Activated T-cell treated with anti-CD3 and anti-CD28 coated beads, Interleukin-2, amount 50 U/mL, for 1 hour (primary cell): ENCODE results near the gene CDH23.

ENCODE experiments used
- DNase-seq: peaks from one replicate; pipeline ENCODE4 v3.0.0-alpha.2; 2020

The CDH23 gene

GRCh38 chr10:71796749-71797405, 400.2 kb downstream of the CDH23 start:
- DNase-seq, result no peak

DNA sequence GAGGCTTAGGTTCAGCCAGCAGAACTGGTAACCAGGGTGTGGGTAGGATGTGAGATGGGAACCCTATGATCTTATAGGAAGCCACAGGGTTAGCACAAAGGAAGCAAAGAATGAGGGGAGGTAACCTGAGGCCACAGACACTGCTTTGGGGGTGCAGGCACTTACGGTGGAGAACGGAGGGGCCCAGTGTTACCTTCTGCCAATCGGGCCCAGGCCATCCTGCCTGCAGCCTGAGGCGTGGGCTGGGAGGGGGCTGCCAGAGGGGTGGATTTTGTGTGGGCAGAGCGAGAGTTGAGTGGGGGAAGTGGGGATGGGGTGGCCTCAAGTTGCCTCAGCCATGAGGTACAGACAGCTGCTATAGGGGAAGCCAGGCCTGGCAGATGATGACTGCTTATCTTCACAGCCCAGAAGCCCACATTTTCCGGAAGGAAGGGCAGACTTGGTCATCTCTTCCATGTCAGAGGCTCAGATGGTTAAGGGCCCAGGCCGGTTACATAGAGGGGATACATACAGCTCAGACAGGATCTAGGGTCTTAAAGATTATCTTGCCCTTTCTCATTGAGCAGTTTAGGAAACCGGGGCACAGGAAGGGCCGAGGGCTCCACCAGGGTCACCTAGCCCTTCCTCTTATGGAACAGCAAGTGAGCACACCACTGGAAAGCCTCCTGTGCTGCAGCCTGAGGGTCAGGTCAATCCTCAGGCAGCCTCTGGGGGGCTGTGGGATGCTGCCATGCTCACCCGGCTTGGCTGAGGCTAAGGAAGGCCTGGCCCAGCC, 401.0 kb downstream of the CDH23 start:
- no peak for DNase-seq

DNA sequence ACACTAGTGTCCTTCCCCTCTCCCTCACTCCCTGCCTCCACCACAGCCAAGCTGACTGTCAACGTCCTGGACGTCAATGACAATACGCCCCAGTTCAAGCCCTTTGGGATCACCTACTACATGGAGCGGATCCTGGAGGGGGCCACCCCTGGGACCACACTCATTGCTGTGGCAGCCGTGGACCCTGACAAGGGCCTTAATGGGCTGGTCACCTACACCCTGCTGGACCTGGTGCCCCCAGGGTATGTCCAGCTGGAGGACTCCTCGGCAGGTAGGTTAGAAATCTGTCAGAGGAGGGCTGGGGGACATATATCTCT, 401.5 kb downstream of the CDH23 start:
- no peak for DNase-seq

- DNase-seq, result no peak
Measured at GRCh38 chr10:71799112-71799511, 402.4 kb downstream of the CDH23 start.

- DNase-seq, result no peak
Measured at GRCh38 chr10:71799608-71800453, 403.1 kb downstream of the CDH23 start.

GRCh38 chr10:71801361-71801760, 404.6 kb downstream of the CDH23 start:
- no peak for DNase-seq

- DNase-seq, result no peak
Measured at GRCh38 chr10:71802235-71802634, 405.5 kb downstream of the CDH23 start.

DNA sequence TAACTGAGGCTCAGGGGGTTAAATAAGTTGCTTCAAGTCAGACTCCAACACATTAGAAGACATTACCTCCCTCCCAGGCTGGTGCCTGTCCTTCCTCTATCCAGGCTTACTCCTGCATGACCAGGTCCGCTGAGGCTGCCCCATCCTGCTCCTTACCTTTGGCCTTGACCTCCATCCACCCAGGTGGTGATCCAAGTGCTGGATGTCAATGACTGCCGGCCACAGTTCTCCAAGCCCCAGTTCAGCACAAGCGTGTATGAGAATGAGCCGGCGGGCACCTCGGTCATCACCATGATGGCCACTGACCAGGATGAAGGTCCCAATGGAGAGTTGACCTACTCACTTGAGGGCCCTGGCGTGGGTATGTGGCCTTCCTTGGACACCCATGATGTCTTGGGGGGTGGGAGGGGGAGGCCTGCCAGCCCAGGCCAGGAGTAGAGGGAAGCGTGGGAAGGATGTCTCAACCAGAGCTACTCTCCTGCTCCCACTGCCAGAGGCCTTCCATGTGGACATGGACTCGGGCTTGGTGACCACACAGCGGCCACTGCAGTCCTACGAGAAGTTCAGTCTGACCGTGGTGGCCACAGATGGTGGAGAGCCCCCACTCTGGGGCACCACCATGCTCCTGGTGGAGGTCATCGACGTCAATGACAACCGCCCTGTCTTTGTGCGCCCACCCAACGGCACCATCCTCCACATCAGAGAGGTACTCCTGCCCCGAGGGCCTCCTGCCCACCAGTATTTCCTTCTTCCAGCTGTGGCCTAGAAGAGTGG, 406.2 kb downstream of the CDH23 start:
- no peak for DNase-seq

GRCh38 chr10:71804077-71804476, 407.4 kb downstream of the CDH23 start:
- no peak for DNase-seq

GRCh38 chr10:71805776-71806703, 409.3 kb downstream of the CDH23 start:
- no peak for DNase-seq

DNA sequence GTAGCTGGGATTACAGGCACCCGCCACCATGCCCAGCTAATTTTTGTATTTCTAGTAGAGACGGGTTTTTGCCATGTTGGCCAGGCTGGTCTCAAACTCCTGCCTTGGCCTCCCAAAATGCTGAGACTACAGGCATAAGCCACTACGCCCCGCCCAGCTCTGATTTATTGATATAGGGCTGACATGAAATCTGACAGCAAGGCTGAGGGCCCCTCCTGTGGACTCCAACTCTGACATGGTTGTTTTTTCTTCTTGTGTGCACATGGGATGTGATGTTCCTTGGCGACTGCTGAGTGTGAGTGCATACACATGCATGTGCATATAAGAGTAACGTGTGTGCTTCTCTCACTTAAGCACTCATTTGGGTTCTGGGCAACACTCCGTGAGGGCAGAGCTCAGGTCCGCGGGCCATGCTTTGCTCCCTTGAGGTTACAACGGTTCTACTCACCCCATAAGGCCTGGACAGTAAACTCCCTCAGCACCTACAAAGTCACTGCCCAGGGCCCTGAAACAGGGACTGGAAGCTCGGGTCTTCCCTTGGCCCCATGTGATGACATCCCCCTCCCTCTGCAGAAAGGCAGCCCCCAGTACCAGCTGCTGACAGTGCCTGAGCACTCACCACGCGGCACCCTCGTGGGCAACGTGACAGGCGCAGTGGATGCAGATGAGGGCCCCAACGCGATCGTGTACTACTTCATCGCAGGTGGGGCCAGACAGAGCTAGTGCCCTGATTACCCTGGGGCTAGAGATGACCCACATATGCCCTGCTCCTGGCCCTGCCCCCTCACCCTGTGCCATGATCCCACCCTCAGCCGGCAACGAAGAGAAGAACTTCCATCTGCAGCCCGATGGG, 410.2 kb downstream of the CDH23 start:
- DNase-seq, result no peak

GRCh38 chr10:71807557-71808510, 411.1 kb downstream of the CDH23 start:
- DNase-seq, result no peak

DNA sequence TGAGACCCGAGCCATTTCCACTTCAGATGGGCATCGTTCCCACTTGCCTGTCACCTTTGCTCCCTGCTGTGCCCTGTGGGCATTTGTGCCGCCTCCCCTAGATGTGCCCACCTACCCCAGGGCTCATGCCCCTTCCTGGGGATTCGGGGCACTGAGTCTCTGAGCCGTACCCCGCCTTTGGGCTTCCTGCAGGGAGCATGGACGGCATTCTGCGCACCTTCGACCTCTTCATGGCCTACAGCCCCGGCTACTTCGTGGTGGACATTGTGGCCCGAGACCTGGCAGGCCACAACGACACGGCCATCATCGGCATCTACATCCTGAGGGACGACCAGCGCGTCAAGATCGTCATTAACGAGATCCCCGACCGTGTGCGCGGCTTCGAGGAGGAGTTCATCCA, 412.9 kb downstream of the CDH23 start:
- DNase-seq, result no peak

GRCh38 chr10:71810048-71810750, 413.5 kb downstream of the CDH23 start:
- DNase-seq, result no peak

DNA sequence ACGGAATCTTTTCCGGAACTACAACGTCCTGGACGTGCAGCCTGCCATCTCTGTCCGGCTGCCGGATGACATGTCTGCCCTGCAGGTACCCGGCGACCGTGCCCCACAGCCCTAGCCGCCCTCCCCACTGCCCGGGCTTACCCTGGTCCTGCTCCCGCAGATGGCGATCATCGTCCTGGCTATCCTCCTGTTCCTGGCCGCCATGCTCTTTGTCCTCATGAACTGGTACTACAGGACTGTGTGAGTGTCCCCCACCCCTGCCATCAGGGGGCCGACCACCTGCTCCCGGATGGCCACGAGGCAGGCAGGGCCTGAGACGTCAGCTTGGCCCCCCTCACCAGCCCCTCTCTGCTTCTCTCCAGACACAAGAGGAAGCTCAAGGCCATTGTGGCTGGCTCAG, 414.6 kb downstream of the CDH23 start:
- no peak for DNase-seq

DNA sequence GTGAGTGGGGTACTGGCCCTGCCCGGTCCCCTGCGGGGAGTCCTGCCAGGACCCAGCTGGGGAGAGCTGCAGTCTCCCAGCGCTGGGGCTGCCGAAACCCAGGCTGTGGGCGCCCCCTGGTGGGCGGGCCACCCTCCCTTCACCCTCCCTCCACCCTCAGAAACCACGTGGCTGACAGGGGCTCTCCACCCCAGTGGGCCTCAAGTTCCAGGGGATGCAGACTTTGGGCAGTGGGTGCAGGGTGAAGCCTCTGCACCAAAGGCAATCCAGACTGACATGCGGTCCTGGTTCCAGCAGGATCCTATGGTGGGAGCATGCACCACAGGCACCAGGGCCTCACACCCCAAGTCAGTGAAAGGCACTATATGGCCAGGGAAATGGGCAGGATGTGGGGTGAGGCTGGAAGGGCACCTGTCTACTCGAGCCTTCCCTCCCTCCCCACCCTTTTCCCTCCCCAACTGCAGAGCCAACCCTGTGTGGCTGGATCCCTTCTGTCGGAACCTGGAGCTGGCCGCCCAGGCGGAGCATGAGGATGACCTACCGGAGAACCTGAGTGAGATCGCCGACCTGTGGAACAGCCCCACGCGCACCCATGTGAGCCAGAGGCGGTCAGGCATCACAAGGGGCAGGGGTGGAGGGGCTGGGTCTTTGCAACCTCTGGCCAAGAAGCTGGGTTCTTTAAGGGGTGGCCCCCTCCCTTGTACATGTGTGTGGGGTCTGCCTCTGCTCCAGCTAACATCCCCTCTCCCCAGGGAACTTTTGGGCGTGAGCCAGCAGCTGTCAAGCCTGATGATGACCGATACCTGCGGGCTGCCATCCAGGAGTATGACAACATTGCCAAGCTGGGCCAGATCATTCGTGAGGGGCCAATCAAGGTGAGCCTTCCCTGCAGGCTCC, 415.5 kb downstream of the CDH23 start:
- peak; percentile 85 for DNase-seq

DNA sequence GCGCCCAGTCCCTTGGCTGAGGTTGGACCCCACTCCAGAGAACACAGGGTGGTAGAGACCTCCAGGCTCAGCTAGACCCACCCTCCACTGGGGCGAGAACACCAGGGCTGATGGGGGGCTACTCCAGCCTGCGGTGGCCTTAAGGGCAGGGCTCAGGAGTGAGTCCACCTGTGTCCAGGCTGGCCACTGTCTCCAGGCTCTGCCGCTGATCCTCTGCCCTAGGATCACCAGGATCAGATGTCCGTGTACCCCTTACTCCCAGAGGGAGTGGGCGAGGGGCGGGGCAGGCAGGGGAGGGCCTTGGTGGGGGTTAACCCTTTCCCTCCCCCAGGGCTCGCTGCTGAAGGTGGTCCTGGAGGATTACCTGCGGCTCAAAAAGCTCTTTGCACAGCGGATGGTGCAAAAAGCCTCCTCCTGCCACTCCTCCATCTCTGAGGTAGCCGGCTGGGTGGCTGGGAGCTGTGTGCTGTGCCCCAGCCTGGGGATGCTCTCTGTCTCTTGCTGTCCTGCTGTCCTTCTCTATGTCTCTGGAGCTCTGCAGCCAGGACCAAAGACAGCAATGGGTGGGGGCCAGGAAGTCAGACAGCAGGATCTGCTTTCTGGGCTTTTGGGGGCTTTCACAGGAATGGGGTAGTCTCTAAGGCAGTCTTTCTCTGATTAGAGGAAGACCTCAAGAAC, 416.3 kb downstream of the CDH23 start:
- no peak for DNase-seq
